SU-DHL-6 (cell line): ENCODE results near the gene OR2T10.

Source experiments
- H2AFZ ChIP-seq: fragments of 200-600 bp; sonication (generic); 2 replicates; pipeline ENCODE4 v1.6.1; 2014; ENCODE audit warnings: low read depth, mild to moderate bottlenecking, moderate library complexity, mixed read lengths, antibody characterized with exemption, low read length; ENCODE audit not compliant: severe bottlenecking
- H3F3A ChIP-seq: fragments of 200-600 bp; shearing (Covaris generic); 2 replicates; pipeline ENCODE4 v1.6.0; 2016; ENCODE audit warnings: antibody characterized with exemption, mild to moderate bottlenecking; ENCODE audit not compliant: insufficient read depth
- H3K27ac ChIP-seq: fragments of 200-600 bp; sonication (generic); 2 replicates; pipeline ENCODE4 v1.5.1; 2016; ENCODE audit warnings: low read depth, mild to moderate bottlenecking, low read length, moderate library complexity, mixed read lengths
- H3K27me3 ChIP-seq: fragments of 200-600 bp; sonication (generic), shearing (Covaris generic); 2 replicates; pipeline ENCODE4 v1.6.0; 2014; ENCODE audit warnings: mild to moderate bottlenecking, low read length
- H3K36me3 ChIP-seq: fragments of 200-600 bp; sonication (generic); 2 replicates; pipeline ENCODE4 v1.6.1; 2014; ENCODE audit warnings: mild to moderate bottlenecking, low read length, mixed read lengths
- H3K4me2 ChIP-seq: fragments of 300-600, 200-600 bp; shearing (Covaris generic), sonication (generic); 2 replicates; pipeline ENCODE4 v1.6.0; 2014; ENCODE audit warnings: low read length, low read depth, mild to moderate bottlenecking; ENCODE audit not compliant: poor library complexity, severe bottlenecking
- H3K4me3 ChIP-seq: fragments of 200-600 bp; sonication (generic); 2 replicates; pipeline ENCODE4 v1.5.1; 2014; ENCODE audit warnings: antibody characterized with exemption, low read length, mild to moderate bottlenecking, mixed read lengths; ENCODE audit not compliant: insufficient read depth, poor library complexity, severe bottlenecking
- H3K79me2 ChIP-seq: fragments of 200-600 bp; sonication (generic); 2 replicates; pipeline ENCODE4 v1.6.1; 2014; ENCODE audit warnings: mild to moderate bottlenecking, low read length, moderate library complexity; ENCODE audit not compliant: insufficient read depth
- H3K9ac ChIP-seq: fragments of 200-600 bp; sonication (generic); 2 replicates; pipeline ENCODE4 v1.7.0; 2014; ENCODE audit warnings: mild to moderate bottlenecking, low read length
- H3K9me2 ChIP-seq: fragments of 200-600 bp; sonication (generic); replicated peaks from 2 replicates; pipeline ENCODE4 v1.6.1; 2014; ENCODE audit warnings: low read length; ENCODE audit not compliant: insufficient read depth
- H3K9me3 ChIP-seq: fragments of 200-600 bp; sonication (generic); 2 replicates; pipeline ENCODE4 v1.6.1; 2014; ENCODE audit warnings: low read length, mixed read lengths; ENCODE audit not compliant: insufficient read depth
- H4K20me1 ChIP-seq: fragments of 200-600 bp; sonication (generic); 2 replicates; pipeline ENCODE4 v1.6.1; 2014; ENCODE audit warnings: low read depth, mild to moderate bottlenecking, antibody characterized with exemption, low read length, moderate library complexity, mixed read lengths
- CTCF ChIP-seq: fragments of 200-600 bp; sonication (generic); IDR thresholded peaks from one replicate; pipeline ENCODE4 v1.5.1; 2017; ENCODE audit warnings: antibody characterized with exemption, mild to moderate bottlenecking, low read length, moderate library complexity; ENCODE audit not compliant: insufficient read depth, poor library complexity, severe bottlenecking
- EZH2phosphoT487 ChIP-seq: fragments of 200-600 bp; sonication (generic), shearing (Covaris generic); conservative IDR thresholded peaks from 2 replicates; pipeline ENCODE4 v1.6.1; 2018; ENCODE audit warnings: mild to moderate bottlenecking, antibody characterized with exemption, low read length, moderate library complexity, mixed read lengths

Gene OR2T10

GRCh38 chr1:248625971-248626370 is 28.5 kb upstream of the OR2T10 start:
- Histone ChIP-seq H2AFZ (no peak overlapping the region), H3K36me3 (no peaks in the 10 kb centered on the region), H4K20me1 (no peaks in the 10 kb centered on the region), H3K27ac (no peak overlapping the region), H3K4me3 (no peak overlapping the region), H3K27me3 (no peaks in the 10 kb centered on the region), H3K79me2 (no peaks in the 10 kb centered on the region), H3K4me2 (no peak overlapping the region), H3K9me3 (no peaks in the 10 kb centered on the region), H3F3A (no peaks in the 10 kb centered on the region), H3K9me2 (no peaks in the 10 kb centered on the region), H3K9ac (no peak overlapping the region)
- TF ChIP-seq CTCF (no peak), EZH2phosphoT487 (no peak)

DNA sequence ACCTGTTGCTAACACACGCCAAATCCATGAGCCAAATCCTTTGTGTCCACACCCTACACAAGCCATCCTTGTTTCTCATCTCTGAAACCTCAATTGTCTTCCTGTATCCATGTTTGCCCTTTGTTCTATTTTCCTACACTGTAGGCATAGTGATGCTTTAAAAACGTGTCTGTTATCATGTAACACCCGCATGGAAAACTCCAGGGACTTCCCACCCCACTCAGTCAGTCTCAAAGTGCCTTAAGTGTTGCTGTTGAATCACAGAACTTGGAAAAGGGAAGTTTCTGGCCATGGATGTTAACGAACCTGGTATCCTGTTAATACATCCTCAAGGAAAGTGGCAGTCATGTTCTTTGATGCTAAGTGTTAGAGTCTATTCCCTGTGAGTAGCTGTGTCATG is 27.7 kb upstream of the OR2T10 start:
- Histone ChIP-seq H3K4me2 (no peak overlapping the region), H3K36me3 (no peaks in the 10 kb centered on the region), H3K9me2 (no peaks in the 10 kb centered on the region), H3K4me3 (no peak overlapping the region), H3K9me3 (no peaks in the 10 kb centered on the region), H4K20me1 (no peaks in the 10 kb centered on the region), H2AFZ (no peak overlapping the region), H3F3A (no peaks in the 10 kb centered on the region), H3K27me3 (no peaks in the 10 kb centered on the region), H3K27ac (no peak overlapping the region), H3K9ac (no peak overlapping the region), H3K79me2 (no peaks in the 10 kb centered on the region)
- no peak for TF ChIP-seq CTCF
- no peak for TF ChIP-seq EZH2phosphoT487

GRCh38 chr1:248622570-248623001 is 25.1 kb upstream of the OR2T10 start:
- no peaks in the 10 kb centered on the region for H3K36me3 ChIP-seq
- no peaks in the 10 kb centered on the region for H3K79me2 ChIP-seq
- H3K9me2 ChIP-seq, result no peaks in the 10 kb centered on the region
- H3K9ac ChIP-seq, result no peak overlapping the region
- no peaks in the 10 kb centered on the region for H3K27me3 ChIP-seq
- H4K20me1 ChIP-seq, result no peaks in the 10 kb centered on the region
- H3F3A ChIP-seq, result no peaks in the 10 kb centered on the region
- TF ChIP-seq EZH2phosphoT487, result no peak
- TF ChIP-seq CTCF, result peak; percentile 27
- no peak overlapping the region for H3K27ac ChIP-seq
- no peak overlapping the region for H3K4me2 ChIP-seq
- no peak overlapping the region for H2AFZ ChIP-seq
- H3K4me3 ChIP-seq, result no peak overlapping the region
- H3K9me3 ChIP-seq, result no peaks in the 10 kb centered on the region
